Prostate gland (tissue), 2 donors: Measurements from ENCODE around the gene CD86.

Source experiments
- POLR2A ChIP-seq: fragments of 450-650 bp; IDR thresholded peaks from one replicate; pipeline ENCODE4 v1.6.1; 2016; ENCODE audit warnings: antibody characterized with exemption, mild to moderate bottlenecking
- POLR2AphosphoS5 ChIP-seq: sonication (generic); formaldehyde crosslinking; IDR thresholded peaks from one replicate; pipeline ENCODE4 v1.6.1; 2017; ENCODE audit warnings: antibody characterized with exemption
- TF ChIP-seq, protein P1 (sequence below), 4 experiments: fragments of 200-600 bp in 2 of 4; fragments of 450-650 bp in 2 of 4; sonication (generic) in 2 of 4; IDR thresholded peaks; 1 replicate in 3 of 4; 2 replicates in 1 of 4; pipeline ENCODE4 v1.5.1; 2016 to 2019; ENCODE audit warnings: antibody characterized with exemption in 4 of 4, mild to moderate bottlenecking in 2 of 4, moderate library complexity in 2 of 4

- TF ChIP-seq, protein P1, sequence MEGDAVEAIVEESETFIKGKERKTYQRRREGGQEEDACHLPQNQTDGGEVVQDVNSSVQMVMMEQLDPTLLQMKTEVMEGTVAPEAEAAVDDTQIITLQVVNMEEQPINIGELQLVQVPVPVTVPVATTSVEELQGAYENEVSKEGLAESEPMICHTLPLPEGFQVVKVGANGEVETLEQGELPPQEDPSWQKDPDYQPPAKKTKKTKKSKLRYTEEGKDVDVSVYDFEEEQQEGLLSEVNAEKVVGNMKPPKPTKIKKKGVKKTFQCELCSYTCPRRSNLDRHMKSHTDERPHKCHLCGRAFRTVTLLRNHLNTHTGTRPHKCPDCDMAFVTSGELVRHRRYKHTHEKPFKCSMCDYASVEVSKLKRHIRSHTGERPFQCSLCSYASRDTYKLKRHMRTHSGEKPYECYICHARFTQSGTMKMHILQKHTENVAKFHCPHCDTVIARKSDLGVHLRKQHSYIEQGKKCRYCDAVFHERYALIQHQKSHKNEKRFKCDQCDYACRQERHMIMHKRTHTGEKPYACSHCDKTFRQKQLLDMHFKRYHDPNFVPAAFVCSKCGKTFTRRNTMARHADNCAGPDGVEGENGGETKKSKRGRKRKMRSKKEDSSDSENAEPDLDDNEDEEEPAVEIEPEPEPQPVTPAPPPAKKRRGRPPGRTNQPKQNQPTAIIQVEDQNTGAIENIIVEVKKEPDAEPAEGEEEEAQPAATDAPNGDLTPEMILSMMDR (IDR thresholded peaks at IDR 0.05): no peak
- TF ChIP-seq POLR2A (no peak), POLR2AphosphoS5 (no peak)
Observed at GRCh38 chr3:122100083-122100482, 44.9 kb downstream of the CD86 start.
